ENCODE data around the gene SLC26A5. TPM values are rescaled to one million over a fixed set of nuclear protein-coding genes. Genes with fewer than 3 reads are reported as not detected.

The SLC26A5 gene
- total RNA-seq: not detected

GRCh38 chr7:103446049-103446520 is at the start of gene SLC26A5:
Gene SLC26A5 (minus strand): TSS chr7:103446207. CDS start chr7:103421514, 24,693 bp downstream.

GRCh38 chr7:103347507-103348267 is 98.3 kb downstream of the SLC26A5 start, which contains the start of gene PSMC2:
Gene PSMC2 (plus strand): TSS chr7:103347643. CDS start chr7:103347712, 69 bp downstream.

GRCh38 chr7:103344453-103345149 is 101.4 kb downstream of the SLC26A5 start, which contains the start of gene DNAJC2:
Gene DNAJC2 (minus strand): TSS chr7:103344767. CDS start chr7:103344622, 145 bp downstream.

Small RNAs within 50 kb of the gene (small RNA-seq; reads per million reads assigned to genes)
- gene RF00019 (ENCODE audit: low replicate concordance) (not detected), gene RPS29P16 (ENCODE audit: low replicate concordance) (not detected)

Other genes starting within 250 kb of the SLC26A5 start
- gene PMPCB, start 148.8 kb downstream of the SLC26A5 start, total RNA-seq: 46.2 TPM
- gene DNAJC2, start 101.4 kb downstream of the SLC26A5 start, total RNA-seq: 18.0 TPM
- gene PSMC2, start 98.6 kb downstream of the SLC26A5 start, total RNA-seq: 61.8 TPM